Smooth muscle cell of the umbilical artery (primary cell): ENCODE data around the gene DELE1. TPM values are rescaled to one million over a fixed set of nuclear protein-coding genes. Genes with fewer than 3 reads are reported as not detected.

Experiments used
- total RNA-seq: library from RNA; depleted of rRNA; stranded (reverse); fragments of >200 nt; gene quantifications from 2 replicates; pipeline ENCODE4 v1.2.3, GENCODE V29; 2014

DELE1 gene
- 37.1 and 43.3 TPM in 2 replicates for total RNA-seq

DNA sequence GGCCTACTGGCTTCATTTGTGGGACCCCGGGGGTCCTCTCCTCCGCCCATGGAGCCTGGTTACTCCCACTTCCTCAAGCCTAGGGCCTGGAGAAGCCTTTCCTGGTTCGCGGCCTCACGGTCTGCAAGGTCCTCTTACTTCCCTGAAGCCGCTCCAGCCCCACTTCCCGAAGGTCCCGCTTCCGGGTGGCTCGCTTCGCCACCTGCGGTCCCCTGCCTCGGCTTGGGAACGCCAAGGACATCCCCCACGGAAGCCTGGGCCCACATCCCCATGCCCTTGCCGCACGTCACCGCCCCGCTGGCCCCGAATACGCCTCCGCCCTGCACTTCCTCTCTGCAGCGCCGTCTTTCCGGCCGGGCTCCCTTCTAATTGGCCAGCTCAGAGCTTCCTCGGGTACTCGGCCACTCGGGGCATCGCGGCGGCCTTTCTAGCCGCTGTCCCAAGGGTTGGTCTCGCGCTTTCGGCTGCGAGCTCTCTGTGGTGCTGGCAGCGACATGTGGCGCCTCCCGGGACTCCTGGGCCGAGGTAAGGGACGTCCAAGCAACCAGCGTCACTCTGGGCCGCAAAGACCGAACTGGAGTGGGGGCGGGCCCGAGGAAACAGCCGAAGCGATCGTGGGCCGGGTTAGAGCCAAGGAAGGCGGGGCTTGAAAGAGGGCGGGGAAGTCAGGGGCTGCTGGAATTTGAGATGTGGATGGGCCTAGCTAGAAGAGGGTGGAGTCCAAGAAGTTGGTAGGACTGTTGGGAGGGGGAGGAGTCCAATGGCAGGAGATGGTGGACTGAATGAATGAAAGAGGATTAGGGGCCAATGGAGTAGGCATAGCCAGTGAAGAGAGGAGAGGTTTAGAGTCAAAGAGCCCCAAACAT lies at the start of gene DELE1:
TSS of gene DELE1 (plus strand) at position 424 of the 866 bp plus-strand sequence. CDS start at position 495, 71 bp downstream.

DNA sequence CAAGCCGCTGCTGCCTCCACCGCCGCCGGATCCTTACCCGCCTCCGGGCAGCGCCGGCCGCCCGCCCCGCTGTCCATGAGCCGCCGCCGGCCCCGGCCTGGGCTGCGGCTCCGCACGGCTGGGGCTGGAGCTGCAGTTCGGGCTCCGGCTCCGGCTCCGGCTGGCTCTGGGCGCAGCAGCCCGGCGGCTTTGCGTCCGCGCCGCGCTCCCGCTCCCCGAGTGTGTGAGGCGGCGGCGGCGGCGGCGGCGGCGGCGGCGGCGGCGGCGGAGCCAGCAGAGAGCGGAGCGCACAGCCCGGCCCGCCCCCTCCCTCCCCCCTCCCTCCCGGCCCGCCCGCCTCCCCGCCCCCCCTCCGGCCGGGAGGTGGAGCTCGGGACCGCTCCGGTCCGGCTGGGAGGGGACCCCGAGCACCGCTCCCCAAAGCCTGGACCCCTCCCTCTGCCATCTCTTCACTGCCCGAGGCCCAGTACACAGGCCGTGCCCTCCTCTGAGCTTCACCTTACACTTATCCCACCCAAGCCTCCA lies 45.4 kb upstream of the DELE1 start, which contains the start of gene PCDH1:
TSS of gene PCDH1 (minus strand) at position 225 of the 525 bp plus-strand sequence. CDS start at position 77, 148 bp downstream.

DNA sequence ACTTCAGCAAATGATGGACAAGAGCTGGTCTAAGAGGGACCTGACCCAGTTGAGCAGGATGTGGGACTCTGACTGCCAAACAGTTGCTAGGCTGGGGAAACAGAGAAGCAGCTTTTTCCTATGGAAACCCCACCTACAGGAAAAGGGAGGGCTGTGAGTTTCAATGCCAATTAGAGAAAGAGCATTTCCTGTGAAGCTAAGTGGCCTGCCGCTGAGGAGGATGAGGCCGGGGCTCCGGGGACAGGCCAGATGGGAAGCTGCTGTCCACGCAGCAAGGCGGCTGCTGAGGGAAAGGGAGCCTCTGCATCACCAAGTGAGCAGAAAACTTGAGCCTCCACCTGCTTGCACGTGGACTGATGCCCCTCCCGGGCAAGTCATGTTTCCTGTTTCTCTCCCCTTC lies 34.4 kb downstream of the DELE1 start, which contains the start of gene PCDH12:
TSS of gene PCDH12 (minus strand) at position 90 of the 400 bp plus-strand sequence. CDS start 351 bp downstream, outside the sequence.

GRCh38 chr5:141968914-141969608 lies 45.4 kb downstream of the DELE1 start, which contains the start of gene RNF14:
Gene RNF14 (plus strand): TSS chr5:141969105. CDS start chr5:141973589, 4,484 bp downstream.

Other genes with a start within 250 kb of the DELE1 start
- gene ARAP3, start 241.6 kb upstream of the DELE1 start, total RNA-seq = 8.9 and 14.5 TPM in 2 replicates
- gene PCDH1, start 45.5 kb upstream of the DELE1 start, total RNA-seq = 0.60 and 0.89 TPM in 2 replicates
- gene PCDH12, start 34.3 kb downstream of the DELE1 start, total RNA-seq = under 0.01 and 0.05 TPM in 2 replicates
- gene RNF14, start 45.2 kb downstream of the DELE1 start, total RNA-seq = 82.8 and 103 TPM in 2 replicates
- 80.3 and 81.7 TPM in 2 replicates for gene GNPDA1, start 89.2 kb downstream of the DELE1 start, total RNA-seq
- 76.9 and 125 TPM in 2 replicates for gene NDFIP1, start 184.9 kb downstream of the DELE1 start, total RNA-seq